GM19452 (cell line): ENCODE results near the gene ADAMTS19.

Source experiments
- ATAC-seq: cut with Tn5 transposase; IDR thresholded peaks from one replicate; pipeline ENCODE4 v1.9.1; 2021; ENCODE audit not compliant: unreplicated experiment

ADAMTS19 gene

GRCh38 chr5:129748913-129749880, 289.1 kb downstream of the ADAMTS19 start:
- no peak for ATAC-seq

- no peak for ATAC-seq
Measured at GRCh38 chr5:129760636-129761325, 300.7 kb downstream of the ADAMTS19 start.

- ATAC-seq, result no peak
Measured at GRCh38 chr5:129763651-129764050, 303.6 kb downstream of the ADAMTS19 start.

GRCh38 chr5:129766798-129767197, 306.7 kb downstream of the ADAMTS19 start:
- ATAC-seq, result no peak

GRCh38 chr5:129767927-129768380, 307.9 kb downstream of the ADAMTS19 start:
- ATAC-seq, result peak; percentile 87

DNA sequence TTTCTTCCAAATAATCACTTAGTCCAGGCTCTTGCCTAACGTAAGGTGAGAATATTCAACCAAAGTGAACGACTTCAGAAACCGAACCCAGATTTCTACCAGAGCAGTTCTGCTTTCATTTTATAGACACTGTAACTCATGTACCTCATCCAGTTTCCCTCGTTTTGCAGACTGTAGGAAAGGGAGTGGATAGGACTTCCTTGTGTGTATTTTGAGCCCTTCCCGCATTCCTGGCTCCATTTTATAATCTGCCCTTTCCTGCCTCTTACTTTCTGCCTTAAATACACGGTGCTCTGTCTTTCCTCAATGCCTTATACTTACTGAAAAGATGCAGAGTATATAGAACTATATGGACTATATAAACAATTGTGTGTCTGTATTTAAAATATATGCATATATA, 308.6 kb downstream of the ADAMTS19 start:
- ATAC-seq, result no peak

- no peak for ATAC-seq
Measured at GRCh38 chr5:129770024-129770820, 310.1 kb downstream of the ADAMTS19 start.

DNA sequence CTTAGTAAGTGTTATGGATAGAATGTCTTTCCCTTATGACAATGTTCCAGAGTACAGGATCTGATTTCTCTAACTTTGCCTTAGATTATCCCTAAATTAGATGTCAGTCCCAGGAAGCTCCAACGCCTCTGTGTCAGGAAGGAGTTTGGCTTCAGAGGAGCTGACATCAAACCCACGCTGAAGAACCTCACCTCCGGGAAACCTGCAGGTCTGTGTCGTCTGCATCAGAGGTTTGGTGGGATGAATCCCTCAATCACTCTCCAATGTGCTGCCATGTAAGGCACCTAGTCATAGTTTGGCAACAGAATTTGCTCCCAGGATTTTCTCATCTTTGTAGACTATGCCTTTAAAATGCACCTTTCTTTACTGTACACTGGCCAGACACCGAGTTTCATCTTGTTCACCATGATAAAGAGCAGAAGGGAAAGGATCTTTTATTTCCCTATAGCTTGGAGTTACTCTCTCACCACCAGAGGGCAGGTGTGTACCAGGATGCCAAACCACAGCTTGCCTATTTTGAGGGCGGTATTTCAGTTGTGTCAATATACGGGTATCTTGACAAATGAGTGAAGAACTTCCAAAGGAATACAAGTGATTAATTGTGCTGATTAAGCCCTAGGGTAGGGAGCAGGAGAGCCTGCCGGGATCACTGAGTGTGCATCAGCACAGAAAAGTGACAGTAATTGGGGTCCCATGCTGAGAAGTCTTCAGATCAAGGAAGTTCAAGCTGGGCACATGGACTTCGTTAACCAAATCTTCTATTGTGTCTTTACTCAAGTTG, 311.1 kb downstream of the ADAMTS19 start:
- ATAC-seq, result peak; percentile 65

DNA sequence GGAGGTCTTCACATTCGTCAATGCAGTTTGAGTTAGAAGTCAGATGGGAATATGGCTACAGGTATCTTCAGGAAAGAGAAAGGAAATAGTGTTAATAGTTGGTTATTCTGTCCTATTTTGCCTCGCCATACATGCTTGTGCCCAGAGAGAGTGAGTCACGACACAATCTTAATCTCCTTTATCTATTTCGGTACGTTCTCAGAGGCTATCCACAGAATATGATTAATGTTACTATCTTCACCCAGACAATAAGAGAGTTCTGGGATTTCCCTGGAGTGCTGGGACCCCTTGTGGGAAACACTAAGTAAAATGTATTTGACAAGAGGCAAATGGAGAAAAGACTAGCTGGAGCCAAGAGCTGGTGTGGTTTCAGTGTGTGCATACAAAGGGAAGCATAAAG, 313.3 kb downstream of the ADAMTS19 start:
- no peak for ATAC-seq

- ATAC-seq, result no peak
Measured at GRCh38 chr5:129781594-129781993, 321.5 kb downstream of the ADAMTS19 start.
